CD4-positive, alpha-beta memory T cell (primary cell): ENCODE data around the gene SAPCD1. TPM values are rescaled to one million over a fixed set of nuclear protein-coding genes. Genes with fewer than 3 reads are reported as not detected.
A peak's percentile ranks its signal among the peaks of the same experiment; 100 is the strongest.

Source experiments
- CTCF ChIA-PET: fragments of 350-600 bp; sonication (Branson Sonifier 250); formaldehyde crosslinking; loops from one replicate; lab custom pipeline; 2021; ENCODE audit warnings: inconsistent platforms; ENCODE audit not compliant: partially characterized antibody; lab: Charles Lee
- POLR2A ChIA-PET: fragments of 350-600 bp; sonication (Branson Sonifier 250); formaldehyde crosslinking; loops from one replicate; lab custom pipeline; 2021; ENCODE audit not compliant: partially characterized antibody; lab: Charles Lee
- DNase-seq, 5 donors: peaks; one replicate each; pipeline versions ENCODE4 v3.0.0 to v3.0.0-alpha.2; 2020 to 2022; ENCODE audit warnings: mixed read lengths in 1 of 5
- H3K27ac ChIP-seq: one replicate; pipeline ENCODE4 v1.7.0; 2013; ENCODE audit warnings: low read depth, low read length
- H3K27me3 ChIP-seq: 2 replicates; pipeline ENCODE4 v1.7.0; 2013; ENCODE audit warnings: mild to moderate bottlenecking, low read length, moderate library complexity; ENCODE audit not compliant: insufficient read depth
- H3K36me3 ChIP-seq: 2 replicates; pipeline ENCODE4 v1.7.0; 2013; ENCODE audit warnings: mild to moderate bottlenecking, low read length, moderate library complexity; ENCODE audit not compliant: insufficient read depth
- H3K4me1 ChIP-seq: 2 replicates; pipeline ENCODE4 v1.7.0; 2013; ENCODE audit warnings: mild to moderate bottlenecking, low read length, moderate library complexity; ENCODE audit not compliant: insufficient read depth
- H3K4me3 ChIP-seq, 2 donors: one replicate each; pipeline ENCODE4 v1.7.0; 2013; ENCODE audit warnings: low read length in 2 of 2, mild to moderate bottlenecking in 1 of 2
- H3K9me3 ChIP-seq, 2 donors: one replicate each; pipeline ENCODE4 v1.7.0; 2013; ENCODE audit warnings: low read length in 2 of 2, control low read depth in 1 of 2; ENCODE audit not compliant: control insufficient read depth in 1 of 2
- H3K27ac Mint-ChIP-seq, 7 donors: one replicate each; pipeline ENCODE4 v1.8.0; 2020 to 2021; ENCODE audit warnings: mixed read lengths in 7 of 7, mild to moderate bottlenecking in 6 of 7, inconsistent platforms in 3 of 7, moderate library complexity in 3 of 7
- H3K27me3 Mint-ChIP-seq, 2 donors: one replicate each; pipeline ENCODE4 v1.8.0; 2020 to 2021; ENCODE audit warnings: mixed read lengths in 2 of 2
- H3K36me3 Mint-ChIP-seq, 2 donors: one replicate each; pipeline ENCODE4 v1.8.0; 2020 to 2021; ENCODE audit warnings: mixed read lengths in 2 of 2, inconsistent platforms in 1 of 2, mild to moderate bottlenecking in 1 of 2
- H3K4me1 Mint-ChIP-seq, 4 donors: one replicate each; pipeline ENCODE4 v1.8.0; 2020 to 2021; ENCODE audit warnings: mixed read lengths in 4 of 4, mild to moderate bottlenecking in 1 of 4
- H3K4me3 Mint-ChIP-seq, 8 donors: one replicate each; pipeline ENCODE4 v1.8.0; 2020 to 2021; ENCODE audit warnings: mixed read lengths in 8 of 8, mild to moderate bottlenecking in 7 of 8, moderate library complexity in 6 of 8, inconsistent platforms in 3 of 8
- H3K9me3 Mint-ChIP-seq, 8 donors: one replicate each; pipeline ENCODE4 v1.8.0; 2020 to 2021; ENCODE audit warnings: mixed read lengths in 8 of 8, mild to moderate bottlenecking in 5 of 8, inconsistent platforms in 3 of 8, moderate library complexity in 1 of 8
- intact Hi-C: fragments of 100-400 bp; cut with micrococcal nuclease; formaldehyde crosslinking; loops from one replicate; pipeline ENCODE4 v1.15.1; 2023
- polyA plus RNA-seq, 2 donors: library from polyadenylated mRNA; unstranded; fragments of 300-500 nt; fragmentation: Illumina TruSeq; gene quantifications; one replicate each; pipeline ENCODE4 v1.2.3, GENCODE V29; 2021
- total RNA-seq, 2 experiments: library from RNA; stranded (reverse); gene quantifications; one replicate each; pipeline ENCODE4 v1.2.3, GENCODE V29; 2021

The SAPCD1 gene
- total and polyA plus RNA-seq, 4 experiments from 2014 or later, result 0.89 to 3.7 (median 2.7) TPM; not detected in 1

GRCh38 chr6:31771992-31772358 is 9.5 kb downstream of the SAPCD1 start:
- H3K4me3 Mint-ChIP-seq, result peak overlapping the region; percentile 18 to 81 (median 72)
- intact Hi-C loops, result loop anchor here (2.0 to 5.0 kb wide), 2 partner anchors 33 to 45 kb away; partner anchors contain the start of genes HSPA1A and HSPA1L
- H3K27me3 ChIP-seq, result no peaks in the 10 kb centered on the region
- POLR2A ChIA-PET, result interaction anchor here (0.9 to 7.1 kb wide), 8 partner anchors 24 to 58 kb away, joined by 3 to 78 read pairs (median 7); partner anchors contain the start of genes CLIC1, DDAH2, HSPA1B and LSM2
- H3K36me3 Mint-ChIP-seq, result no peaks in the 10 kb centered on the region
- CTCF ChIA-PET, result interaction anchor here (0.7 to 12.8 kb wide), 3 partner anchors 35 to 59 kb away, joined by 3 to 173 read pairs (median 22); partner anchors contain the start of genes CLIC1, DDAH2 and MSH5
- H3K27ac Mint-ChIP-seq, result peak overlapping the region in 5 of 7 donors; percentile 84 to 90 (median 85)
- no peaks in the 10 kb centered on the region for H3K9me3 ChIP-seq
- peaks cover 20 to 52% (median 38%) of the 10 kb centered on the region in 4 donors for H3K4me1 Mint-ChIP-seq
- no peaks in the 10 kb centered on the region for H3K9me3 Mint-ChIP-seq
- peaks cover 56% of the 10 kb centered on the region for H3K4me1 ChIP-seq
- H3K27me3 Mint-ChIP-seq, result no peaks in the 10 kb centered on the region
- no peaks in the 10 kb centered on the region for H3K36me3 ChIP-seq
- no peak overlapping the region for H3K27ac ChIP-seq
- DNase-seq, result no peak
- no peak overlapping the region for H3K4me3 ChIP-seq

- Histone ChIP-seq H3K27ac (no peak overlapping the region), H3K4me3 (no peak overlapping the region), H3K27me3 (no peaks in the 10 kb centered on the region), H3K9me3 (no peaks in the 10 kb centered on the region), H3K36me3 (peaks cover 7% of the 10 kb centered on the region), H3K4me1 (peaks cover 61% of the 10 kb centered on the region)
- intact Hi-C loops, result no loop called here
- H3K4me1 Mint-ChIP-seq, result peaks cover 18 to 54% (median 40%) of the 10 kb centered on the region in 4 donors
- H3K27me3 Mint-ChIP-seq, result no peaks in the 10 kb centered on the region
- no peaks in the 10 kb centered on the region for H3K9me3 Mint-ChIP-seq
- H3K27ac Mint-ChIP-seq, result no peak overlapping the region
- ChIA-PET CTCF (interaction anchor here (1.5 to 12.8 kb wide), 3 partner anchors 11 to 41 kb away, joined by 4 to 173 read pairs (median 5); partner anchors contain the start of genes CLIC1, DDAH2 and MSH5), POLR2A (interaction anchor here (1.1 to 7.1 kb wide), 4 partner anchors 20 to 52 kb away, joined by 5 to 78 read pairs (median 8); partner anchors contain the start of genes CLIC1, HSPA1B, LSM2 and MSH5)
- peak overlapping the region in 3 of 8 donors; percentile 6 to 41 (median 39) for H3K4me3 Mint-ChIP-seq
- no peak for DNase-seq
- peaks cover 0 to 17% of the 10 kb centered on the region in 2 donors for H3K36me3 Mint-ChIP-seq
These were observed 12.7 kb downstream of the SAPCD1 start for GRCh38 chr6:31775184-31775583.

DNA sequence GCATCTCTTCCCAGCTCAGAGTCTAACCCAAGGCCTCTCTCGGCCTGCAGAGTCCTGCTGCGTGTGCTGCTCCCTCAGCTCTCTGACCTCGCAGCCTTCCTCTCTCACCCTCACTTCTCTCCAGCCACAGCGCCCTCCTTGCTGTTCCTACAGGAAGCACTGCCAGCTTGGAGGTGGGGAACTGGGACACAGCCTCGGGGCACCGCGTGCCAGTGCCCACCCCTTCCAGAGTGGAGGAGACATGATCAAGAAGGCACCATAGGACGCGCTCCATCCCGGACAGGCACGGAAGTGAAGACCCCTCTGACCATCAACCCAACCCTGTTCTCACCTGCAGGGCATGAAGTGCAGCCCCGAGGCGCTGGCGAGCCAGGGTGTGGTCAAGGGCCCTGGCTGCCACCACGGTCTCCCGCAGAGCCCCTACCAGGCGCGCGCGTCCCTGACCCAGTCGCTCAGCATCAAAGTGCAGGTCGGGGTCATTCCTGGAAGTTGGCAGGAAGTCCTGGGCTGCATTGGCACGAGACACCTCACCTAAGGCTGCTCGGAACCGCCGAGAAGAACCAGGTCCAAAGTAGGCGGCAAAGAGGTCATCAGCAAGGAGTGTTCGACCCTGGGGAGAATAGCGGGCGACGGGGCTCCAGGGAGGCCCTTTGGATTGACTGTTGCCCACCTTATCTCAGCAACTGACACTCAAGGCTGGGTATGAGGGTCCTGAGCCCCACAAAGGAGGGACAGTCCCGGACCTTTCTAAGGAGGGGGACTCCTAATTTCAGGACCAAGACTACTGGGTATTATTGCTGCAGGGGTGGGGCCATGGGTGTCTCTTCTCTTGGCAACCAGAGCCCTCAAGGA is 13.4 kb downstream of the SAPCD1 start:
- Mint-ChIP-seq H3K27me3 (no peaks in the 10 kb centered on the region), H3K4me3 (peak overlapping the region in 5 of 8 donors; percentile 44 to 73 (median 61)), H3K9me3 (no peaks in the 10 kb centered on the region), H3K4me1 (peaks cover 18 to 54% (median 39%) of the 10 kb centered on the region in 4 donors), H3K36me3 (peaks cover 0 to 24% of the 10 kb centered on the region in 2 donors), H3K27ac (peak overlapping the region; percentile 29 to 78 (median 66))
- no peak for DNase-seq
- intact Hi-C loops, result loop anchor here (2.0 kb wide), 1 partner anchor 19 kb away; the partner anchor contains the start of gene VARS1
- Histone ChIP-seq H3K9me3 (no peaks in the 10 kb centered on the region), H3K27ac (peak overlapping the region; percentile 46), H3K4me1 (peaks cover 57% of the 10 kb centered on the region), H3K27me3 (no peaks in the 10 kb centered on the region), H3K4me3 (no peak overlapping the region), H3K36me3 (peaks cover 14% of the 10 kb centered on the region)
- ChIA-PET CTCF (interaction anchor here (1.5 to 12.8 kb wide), 3 partner anchors 11 to 42 kb away, joined by 4 to 173 read pairs (median 5); partner anchors contain the start of genes CLIC1, DDAH2 and MSH5), POLR2A (interaction anchor here (1.1 to 7.1 kb wide), 5 partner anchors 19 to 87 kb away, joined by 4 to 78 read pairs (median 6); partner anchors contain the start of genes CLIC1, HSPA1B, LSM2 and MSH5)

GRCh38 chr6:31776485-31776988 is 14.1 kb downstream of the SAPCD1 start:
- Histone ChIP-seq H3K36me3 (peaks cover 20% of the 10 kb centered on the region), H3K4me3 (peak overlapping the region in 1 of 2 donors; percentile 30), H3K4me1 (peaks cover 50% of the 10 kb centered on the region), H3K27ac (peak overlapping the region; percentile 46), H3K27me3 (no peaks in the 10 kb centered on the region), H3K9me3 (no peaks in the 10 kb centered on the region)
- H3K36me3 Mint-ChIP-seq, result peaks cover 0 to 26% of the 10 kb centered on the region in 2 donors
- peaks cover 14 to 48% (median 33%) of the 10 kb centered on the region in 4 donors for H3K4me1 Mint-ChIP-seq
- intact Hi-C loops, result loop anchor here (2.0 kb wide), 1 partner anchor 18 kb away; the partner anchor contains the start of gene VARS1
- DNase-seq, result no peak
- ChIA-PET POLR2A (interaction anchor here (1.2 to 1.9 kb wide), 3 partner anchors 19 to 87 kb away, joined by 3 to 10 read pairs (median 4); partner anchors contain the start of genes MSH5 and VARS1), CTCF (interaction anchor here (12.8 kb wide), 1 partner anchor 43 kb away, joined by 173 read pairs; the partner anchor contains the start of genes CLIC1, DDAH2 and MSH5)
- peak overlapping the region; percentile 27 to 75 (median 58) for H3K4me3 Mint-ChIP-seq
- no peaks in the 10 kb centered on the region for H3K27me3 Mint-ChIP-seq
- peak overlapping the region; percentile 19 to 78 (median 65) for H3K27ac Mint-ChIP-seq
- H3K9me3 Mint-ChIP-seq, result no peaks in the 10 kb centered on the region

DNA sequence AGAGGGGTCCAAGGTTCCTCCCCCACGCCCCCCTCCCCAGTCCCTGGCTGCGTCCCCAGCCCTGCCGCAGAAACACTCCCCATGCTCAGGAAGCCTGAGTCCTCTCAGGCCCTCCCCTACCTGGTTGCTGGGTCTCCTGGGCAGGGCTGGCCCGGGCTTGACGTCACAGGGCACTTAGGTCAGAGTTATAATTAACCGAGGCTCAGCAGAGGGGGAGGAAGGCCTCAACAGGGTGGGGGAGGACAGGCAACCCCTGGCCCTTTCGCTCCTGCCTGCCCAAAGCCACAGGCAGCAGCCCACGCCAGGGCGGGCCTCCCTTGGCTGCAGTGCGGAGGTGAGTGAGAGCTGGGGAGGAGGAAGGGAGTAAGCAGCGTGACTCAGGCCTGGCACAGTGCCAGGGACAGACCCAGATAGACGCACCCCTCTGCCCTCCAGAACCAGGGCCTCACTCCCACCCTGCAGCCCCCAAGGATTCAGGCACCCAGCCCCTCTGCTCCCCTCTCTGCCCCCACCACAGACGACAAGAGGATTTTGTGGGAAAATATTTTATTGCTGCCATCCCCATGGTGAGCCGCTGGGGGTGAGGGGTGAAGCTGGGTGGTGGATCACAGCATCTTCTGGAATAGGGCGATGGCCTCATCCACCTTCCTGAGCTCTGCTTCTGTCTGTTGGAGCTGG is 14.7 kb downstream of the SAPCD1 start, which contains the start of gene VWA7:
VWA7 (minus strand) TSS at position 340 of the 678 bp plus-strand sequence. CDS start 549 bp downstream, outside the sequence.
- intact Hi-C loops, result loop anchor here (2.0 kb wide), 1 partner anchor 18 kb away; the partner anchor contains the start of gene VARS1

DNA sequence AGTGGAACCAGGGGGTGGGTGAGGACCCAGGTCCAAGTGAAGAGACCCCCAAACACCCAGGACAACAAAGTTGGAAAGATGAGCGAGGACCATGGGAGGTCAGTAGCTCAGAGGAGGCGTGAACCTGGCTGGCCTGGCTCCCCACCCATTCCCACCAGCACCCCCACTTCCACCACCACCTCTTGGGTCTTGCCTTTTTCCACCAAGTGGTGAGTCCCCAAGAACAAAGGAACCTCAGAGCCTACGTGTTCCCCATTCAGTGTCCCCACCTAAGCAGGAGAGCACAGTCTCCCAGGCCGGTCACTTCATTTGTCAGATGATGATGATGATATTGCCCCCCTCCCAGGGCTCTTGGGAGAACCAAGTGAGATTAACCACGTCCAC is 15.2 kb downstream of the SAPCD1 start:
- peaks cover under 1 to 29% of the 10 kb centered on the region in 2 donors for H3K36me3 Mint-ChIP-seq
- H3K4me1 ChIP-seq, result peaks cover 40% of the 10 kb centered on the region
- H3K4me1 Mint-ChIP-seq, result peaks cover 11 to 39% (median 27%) of the 10 kb centered on the region in 4 donors
- H3K9me3 Mint-ChIP-seq, result no peaks in the 10 kb centered on the region
- H3K4me3 Mint-ChIP-seq, result peak overlapping the region in 2 of 8 donors; percentile 12 to 73
- H3K27me3 Mint-ChIP-seq, result no peaks in the 10 kb centered on the region
- peaks cover 30% of the 10 kb centered on the region for H3K36me3 ChIP-seq
- intact Hi-C loops, result loop anchor here (2.0 kb wide), 1 partner anchor 17 kb away; the partner anchor contains the start of gene VARS1
- peak overlapping the region; percentile 46 for H3K27ac ChIP-seq
- ChIA-PET CTCF (interaction anchor here (1.1 to 12.8 kb wide), 2 partner anchors 12 to 44 kb away, joined by 3 to 173 read pairs; partner anchors contain the start of genes CLIC1, DDAH2 and MSH5), POLR2A (interaction anchor here (1.0 to 1.7 kb wide), 4 partner anchors 14 to 86 kb away, joined by 3 to 4 read pairs (median 4); partner anchors contain the start of gene MSH5)
- no peak for DNase-seq
- H3K27me3 ChIP-seq, result no peaks in the 10 kb centered on the region
- H3K4me3 ChIP-seq, result no peak overlapping the region
- H3K27ac Mint-ChIP-seq, result peak overlapping the region in 6 of 7 donors; percentile 8 to 87 (median 75)
- no peaks in the 10 kb centered on the region for H3K9me3 ChIP-seq

More for the DNA sequence above, 14.7 kb downstream of the SAPCD1 start, which contains the start of gene VWA7:
- H3K36me3 ChIP-seq, result peaks cover 26% of the 10 kb centered on the region
- no peaks in the 10 kb centered on the region for H3K27me3 Mint-ChIP-seq
- H3K27ac Mint-ChIP-seq, result peak within 1 kb of the TSS; percentile 57 to 87 (median 77)
- peaks cover 13 to 44% (median 31%) of the 10 kb centered on the region in 4 donors for H3K4me1 Mint-ChIP-seq
- peak within 1 kb of the TSS; percentile 27 to 75 (median 58) for H3K4me3 Mint-ChIP-seq
- H3K9me3 ChIP-seq, result no peaks in the 10 kb centered on the region
- H3K36me3 Mint-ChIP-seq, result peaks cover 0 to 26% of the 10 kb centered on the region in 2 donors
- H3K9me3 Mint-ChIP-seq, result no peaks in the 10 kb centered on the region
- peaks cover 44% of the 10 kb centered on the region for H3K4me1 ChIP-seq
- POLR2A ChIA-PET, result interaction anchor here (1.0 to 1.7 kb wide), 4 partner anchors 14 to 86 kb away, joined by 3 to 4 read pairs (median 4); partner anchors contain the start of gene MSH5
- peak within 1 kb of the TSS in 1 of 2 donors; percentile 30 for H3K4me3 ChIP-seq
- peak within 1 kb of the TSS; percentile 46 for H3K27ac ChIP-seq
- CTCF ChIA-PET, result interaction anchor here (1.1 to 12.8 kb wide), 2 partner anchors 13 to 43 kb away, joined by 3 to 173 read pairs; partner anchors contain the start of genes CLIC1, DDAH2 and MSH5
- H3K27me3 ChIP-seq, result no peaks in the 10 kb centered on the region
- peak; percentile 49 to 88 (median 62) for DNase-seq
